Measurements from ENCODE around the gene EPHB3.

Gene EPHB3

DNA sequence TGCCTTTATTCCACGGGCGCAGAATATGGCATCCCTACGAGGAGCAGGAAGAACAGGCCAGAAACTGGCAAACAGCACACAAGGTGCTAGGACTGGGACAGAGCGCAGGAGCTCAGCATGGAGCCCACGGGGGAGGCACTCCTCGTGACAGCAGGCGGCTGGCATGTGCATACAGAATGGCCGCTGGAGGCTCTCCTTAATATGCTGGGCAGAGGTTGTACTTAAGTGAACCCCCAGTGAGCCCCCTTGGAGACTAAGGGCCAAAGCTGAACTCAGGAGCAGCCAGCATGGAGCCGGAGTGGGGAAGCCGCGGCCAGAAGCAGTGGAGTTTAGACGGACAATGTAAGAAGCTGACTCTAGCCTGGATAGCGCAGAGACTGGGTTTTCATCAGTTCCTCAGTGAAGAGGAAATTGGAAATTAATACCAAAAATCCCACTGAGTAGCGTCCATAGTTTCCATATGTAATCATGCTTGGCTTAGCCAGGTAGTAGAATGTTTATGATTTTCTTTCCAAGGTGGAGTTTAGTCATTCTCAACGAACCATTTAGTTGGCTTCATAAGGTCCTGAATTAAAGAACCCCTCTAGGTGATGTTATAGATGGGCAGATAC, 69.4 kb downstream of the EPHB3 start:
- DNase-seq = no peak

DNA sequence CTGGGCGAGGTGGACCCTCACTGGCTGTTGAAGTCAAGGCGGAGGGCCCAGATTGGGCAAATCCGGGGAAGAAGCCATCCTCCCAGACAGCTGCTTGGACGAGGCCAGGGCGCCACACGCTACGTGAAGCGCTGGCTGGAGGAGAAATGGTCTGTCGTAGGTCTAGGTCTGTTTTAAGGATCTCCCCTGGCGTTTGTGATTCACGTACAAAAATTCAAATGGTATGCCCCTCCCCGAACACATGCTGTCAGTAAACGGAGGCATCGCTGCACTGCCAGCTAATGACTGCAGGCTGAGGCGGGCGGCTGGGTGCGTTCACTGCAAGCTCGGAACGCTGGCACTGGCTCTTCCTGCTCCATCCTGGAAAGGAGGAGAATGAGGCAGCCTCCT, 69.9 kb downstream of the EPHB3 start:
- DNase-seq = no peak

Data from activated CD4-positive, alpha-beta T cell treated with anti-CD3 and anti-CD28 coated beads, Interleukin-2, amount 50 U/mL, for 48 hours (primary cell).